BE2C (cell line): Measurements from ENCODE around the gene TMEM255B.
"Not testable (repeated sequence)": the region's sequence is repeated elsewhere in the genome, so short reads cannot be mapped to it uniquely, and the experiment has no call there.

Experiments used
- DNase-seq: peaks from one replicate; pipeline ENCODE4 v3.0.0-alpha.2; 2020
- H3K27me3 ChIP-seq: fragments of 250-450 bp; sonication (Bioruptor Pico); 2 replicates; pipeline ENCODE4 v1.5.1; 2020; ENCODE audit warnings: mild to moderate bottlenecking
- H3K36me3 ChIP-seq: fragments of 250-450 bp; sonication (Bioruptor Pico); 2 replicates; pipeline ENCODE4 v1.5.1; 2020; ENCODE audit warnings: mild to moderate bottlenecking
- H3K4me1 ChIP-seq: fragments of 250-450 bp; sonication (Bioruptor Pico); 2 replicates; pipeline ENCODE4 v1.5.1; 2020
- H3K4me3 ChIP-seq: 2 replicates; pipeline ENCODE4 v1.5.1; 2011; ENCODE audit warnings: low read depth, low read length
- H3K9me3 ChIP-seq: fragments of 250-450 bp; sonication (Bioruptor Pico); 2 replicates; pipeline ENCODE4 v1.5.1; 2020
- TF ChIP-seq, protein P1 (sequence below): IDR thresholded peaks from 2 replicates; pipeline ENCODE4 v1.5.1; 2012; ENCODE audit warnings: mild to moderate bottlenecking, low read depth, low read length

The TMEM255B gene

GRCh38 chr13:113751491-113751890 lies 7.5 kb upstream of the TMEM255B start:
- DNase-seq = no peak
- Histone ChIP-seq H3K4me3 (no peak overlapping the region), H3K36me3 (no peaks in the 10 kb centered on the region), H3K9me3 (no peaks in the 10 kb centered on the region), H3K27me3 (no peaks in the 10 kb centered on the region), H3K4me1 (peaks cover 11% of the 10 kb centered on the region)
- TF ChIP-seq, protein P1, sequence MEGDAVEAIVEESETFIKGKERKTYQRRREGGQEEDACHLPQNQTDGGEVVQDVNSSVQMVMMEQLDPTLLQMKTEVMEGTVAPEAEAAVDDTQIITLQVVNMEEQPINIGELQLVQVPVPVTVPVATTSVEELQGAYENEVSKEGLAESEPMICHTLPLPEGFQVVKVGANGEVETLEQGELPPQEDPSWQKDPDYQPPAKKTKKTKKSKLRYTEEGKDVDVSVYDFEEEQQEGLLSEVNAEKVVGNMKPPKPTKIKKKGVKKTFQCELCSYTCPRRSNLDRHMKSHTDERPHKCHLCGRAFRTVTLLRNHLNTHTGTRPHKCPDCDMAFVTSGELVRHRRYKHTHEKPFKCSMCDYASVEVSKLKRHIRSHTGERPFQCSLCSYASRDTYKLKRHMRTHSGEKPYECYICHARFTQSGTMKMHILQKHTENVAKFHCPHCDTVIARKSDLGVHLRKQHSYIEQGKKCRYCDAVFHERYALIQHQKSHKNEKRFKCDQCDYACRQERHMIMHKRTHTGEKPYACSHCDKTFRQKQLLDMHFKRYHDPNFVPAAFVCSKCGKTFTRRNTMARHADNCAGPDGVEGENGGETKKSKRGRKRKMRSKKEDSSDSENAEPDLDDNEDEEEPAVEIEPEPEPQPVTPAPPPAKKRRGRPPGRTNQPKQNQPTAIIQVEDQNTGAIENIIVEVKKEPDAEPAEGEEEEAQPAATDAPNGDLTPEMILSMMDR = no peak

DNA sequence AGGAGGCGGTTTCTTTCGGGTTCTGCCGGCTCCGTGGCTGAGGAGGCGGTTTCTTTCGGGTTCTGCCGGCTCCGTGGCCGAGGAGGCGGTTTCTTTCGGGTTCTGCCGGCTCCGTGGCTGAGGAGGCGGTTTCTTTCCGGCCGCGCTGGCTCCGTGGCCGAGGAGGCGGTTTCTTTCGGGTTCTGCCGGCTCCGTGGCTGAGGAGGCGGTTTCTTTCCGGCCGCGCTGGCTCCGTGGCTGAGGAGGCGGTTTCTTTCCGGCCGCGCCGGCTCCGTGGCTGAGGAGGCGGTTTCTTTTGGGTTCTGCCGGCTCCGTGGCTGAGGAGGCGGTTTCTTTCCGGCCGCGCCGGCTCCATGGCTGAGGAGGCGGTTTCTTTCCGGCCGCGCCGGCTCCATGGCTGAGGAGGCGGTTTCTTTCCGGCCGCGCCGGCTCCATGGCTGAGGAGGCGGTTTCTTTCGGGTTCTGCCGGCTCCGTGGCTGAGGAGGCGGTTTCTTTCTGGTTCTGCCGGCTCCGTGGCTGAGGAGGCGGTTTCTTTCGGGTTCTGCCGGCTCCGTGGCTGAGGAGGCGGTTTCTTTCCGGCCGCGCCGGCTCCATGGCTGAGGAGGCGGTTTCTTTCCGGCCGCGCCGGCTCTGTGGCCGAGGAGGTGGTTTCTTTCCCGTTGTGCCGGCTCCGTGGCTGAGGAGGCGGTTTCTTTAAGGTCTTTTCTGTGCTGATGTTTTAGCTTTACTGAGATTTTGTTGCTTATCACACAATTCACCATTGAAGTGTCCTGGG lies 6.6 kb upstream of the TMEM255B start:
- not testable (repeated sequence) for H3K4me3 ChIP-seq, DNase-seq, H3K36me3 ChIP-seq, H3K9me3 ChIP-seq, H3K27me3 ChIP-seq, H3K4me1 ChIP-seq

DNA sequence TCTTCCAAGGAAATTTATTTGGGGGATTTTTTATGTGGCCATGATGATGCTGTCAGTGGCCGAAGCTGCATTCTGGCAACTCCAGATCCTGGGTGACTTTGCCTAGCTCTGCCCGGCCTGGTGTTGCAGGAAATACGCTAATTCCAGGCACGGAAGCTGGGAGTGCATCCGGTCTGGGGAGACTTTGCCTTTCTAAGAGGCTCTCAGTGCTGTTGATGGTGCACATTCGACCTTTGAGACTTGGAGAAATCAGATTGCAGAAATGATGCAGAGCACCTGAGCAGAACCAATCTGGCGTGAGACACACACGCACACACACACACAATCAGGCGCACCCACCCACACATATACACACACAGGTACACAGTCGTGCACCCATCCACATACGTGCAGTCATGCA lies 5.9 kb upstream of the TMEM255B start:
- TF ChIP-seq, protein P1 = no peak
- DNase-seq = no peak
- H3K9me3 ChIP-seq = no peaks in the 10 kb centered on the region
- no peaks in the 10 kb centered on the region for H3K4me1 ChIP-seq
- no peak overlapping the region for H3K4me3 ChIP-seq
- H3K27me3 ChIP-seq = no peaks in the 10 kb centered on the region
- no peaks in the 10 kb centered on the region for H3K36me3 ChIP-seq

DNA sequence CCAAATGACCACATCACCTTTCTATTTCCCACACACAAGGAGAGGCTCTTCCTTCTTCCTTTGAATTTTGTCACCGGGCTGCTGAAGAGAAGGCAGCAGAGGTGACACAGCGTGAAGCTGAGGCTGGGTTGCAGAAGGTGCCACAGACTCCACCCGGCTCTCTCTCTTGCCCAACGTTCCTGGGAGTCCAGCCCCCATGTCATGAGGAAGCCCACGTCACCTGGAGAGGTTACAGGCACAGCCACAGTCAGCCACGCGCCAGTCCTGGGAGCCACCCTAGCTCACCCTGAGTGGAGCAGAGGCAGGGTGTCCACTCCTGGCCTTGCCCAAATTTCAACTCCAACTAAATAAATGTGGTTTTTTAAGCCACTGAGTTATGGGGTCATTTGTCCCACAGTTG lies 4.8 kb upstream of the TMEM255B start:
- no peaks in the 10 kb centered on the region for H3K9me3 ChIP-seq
- TF ChIP-seq, protein P1 = no peak
- DNase-seq = no peak
- no peaks in the 10 kb centered on the region for H3K36me3 ChIP-seq
- peaks cover 2% of the 10 kb centered on the region for H3K27me3 ChIP-seq
- H3K4me3 ChIP-seq = no peak overlapping the region
- H3K4me1 ChIP-seq = peaks cover 4% of the 10 kb centered on the region

GRCh38 chr13:113754691-113755090 lies 4.3 kb upstream of the TMEM255B start:
- TF ChIP-seq, protein P1 = no peak
- H3K27me3 ChIP-seq = peaks cover 6% of the 10 kb centered on the region

DNA sequence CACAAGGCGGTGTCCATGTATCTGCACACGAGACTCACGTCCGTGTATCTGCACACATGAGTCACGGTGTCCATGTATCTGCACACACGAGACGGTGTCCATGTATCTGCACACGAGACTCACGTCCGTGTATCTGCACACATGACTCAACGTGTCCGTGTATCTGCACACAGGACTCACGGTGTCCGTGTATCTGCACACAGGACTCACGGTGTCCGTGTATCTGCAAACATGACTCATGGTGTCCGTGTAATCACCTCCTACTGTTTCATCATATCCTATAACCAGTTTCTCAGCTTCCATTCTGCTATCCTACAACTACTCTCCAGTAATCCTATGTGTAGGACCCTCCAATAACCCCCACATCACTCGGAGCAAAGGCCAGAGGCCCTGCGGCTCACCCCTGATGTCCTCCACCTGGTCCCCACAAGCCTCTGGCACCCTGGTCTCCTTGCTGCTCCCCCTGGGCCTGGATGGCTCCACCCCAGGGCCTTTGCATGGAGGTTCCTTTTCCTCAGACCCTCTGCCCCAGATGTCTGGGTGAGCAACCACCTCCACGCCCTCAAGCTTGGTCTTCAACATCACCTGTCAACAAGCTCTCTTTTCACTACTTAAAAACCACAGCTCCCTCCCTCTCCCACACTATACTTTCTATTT lies 2.5 kb upstream of the TMEM255B start:
- Histone ChIP-seq H3K4me1 (peaks cover 4% of the 10 kb centered on the region), H3K36me3 (no peaks in the 10 kb centered on the region), H3K9me3 (no peaks in the 10 kb centered on the region)

More at GRCh38 chr13:113754691-113755090, 4.3 kb upstream of the TMEM255B start:
- Histone ChIP-seq H3K4me3 (no peak overlapping the region), H3K4me1 (peaks cover 4% of the 10 kb centered on the region), H3K36me3 (no peaks in the 10 kb centered on the region), H3K9me3 (no peaks in the 10 kb centered on the region)
- peak; percentile 4 for DNase-seq

More for the DNA sequence above, 2.5 kb upstream of the TMEM255B start:
- no peak for DNase-seq
- Histone ChIP-seq H3K4me3 (no peak overlapping the region), H3K27me3 (peaks cover 20% of the 10 kb centered on the region)
- TF ChIP-seq, protein P1 = no peak
